Camera-type eye (tissue), 1 donor: ENCODE data around the gene ELAVL4. TPM values are rescaled to one million over a fixed set of nuclear protein-coding genes. Genes with fewer than 3 reads are reported as not detected.

Experiments
- total RNA-seq: library from RNA; depleted of rRNA; stranded (reverse); fragments of >200 nt; gene quantifications from one replicate; pipeline ENCODE4 v1.2.3, GENCODE V29; 2014

Gene ELAVL4
- 15.3 TPM for total RNA-seq

GRCh38 chr1:50108497-50109059 is at the start of gene ELAVL4:
Gene ELAVL4, plus strand, starts transcription at chr1:50108920. Its CDS starts 270 bp downstream, at chr1:50109190.

Other genes starting within 250 kb of the ELAVL4 start
- gene AGBL4, start 85.0 kb upstream of the ELAVL4 start, total RNA-seq, result 8.5 TPM